GM18499 (cell line): ENCODE results near the gene MICAL2.

Experiments
- ATAC-seq: cut with Tn5 transposase; IDR thresholded peaks from one replicate; pipeline ENCODE4 v1.9.1; 2021; ENCODE audit warnings: moderate number of reproducible peaks; ENCODE audit not compliant: insufficient read depth, unreplicated experiment

Gene MICAL2

GRCh38 chr11:12147827-12148226 is 37.4 kb downstream of the MICAL2 start:
- no peak for ATAC-seq

DNA sequence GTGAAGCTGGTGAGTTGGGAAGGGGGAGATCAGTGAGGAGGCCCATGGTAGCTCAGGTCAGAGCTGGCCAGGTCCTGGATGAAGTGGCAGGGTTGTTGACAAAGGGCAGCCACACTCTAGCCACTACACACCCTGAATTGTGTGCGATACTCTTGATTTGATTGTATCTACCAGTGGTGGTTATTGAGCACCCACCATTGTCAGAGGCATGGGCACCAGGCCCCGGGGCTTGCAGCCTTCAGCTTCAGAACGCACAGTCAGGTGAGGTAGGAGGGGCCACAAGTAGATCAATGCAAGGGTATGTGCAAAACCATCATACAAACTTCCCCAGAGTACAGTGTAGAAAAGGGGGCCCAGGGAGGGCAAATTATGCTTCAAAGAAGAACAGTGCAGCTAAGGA is 38.1 kb downstream of the MICAL2 start:
- ATAC-seq, result no peak

DNA sequence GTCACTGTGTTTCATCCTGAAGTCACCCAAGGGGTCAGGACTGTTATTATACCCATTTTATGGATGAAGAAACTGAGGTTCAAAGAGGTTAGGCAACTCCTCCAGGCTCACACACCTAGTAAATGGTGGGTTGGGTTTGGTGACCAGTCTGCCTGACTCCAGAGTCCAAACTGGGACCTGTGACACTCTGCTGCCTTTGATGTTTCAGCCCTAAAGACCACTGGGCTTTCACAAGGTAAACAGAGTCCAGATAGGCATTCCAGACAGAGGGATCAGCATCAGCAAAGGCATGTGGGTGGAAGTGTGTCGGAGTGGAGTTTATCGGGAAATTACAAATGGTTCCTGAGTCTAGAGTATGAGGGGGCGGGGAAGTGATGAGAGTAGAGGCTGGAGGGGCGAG is 38.5 kb downstream of the MICAL2 start:
- no peak for ATAC-seq

- ATAC-seq, result no peak
Observed at GRCh38 chr11:12149672-12150225, 39.4 kb downstream of the MICAL2 start.

DNA sequence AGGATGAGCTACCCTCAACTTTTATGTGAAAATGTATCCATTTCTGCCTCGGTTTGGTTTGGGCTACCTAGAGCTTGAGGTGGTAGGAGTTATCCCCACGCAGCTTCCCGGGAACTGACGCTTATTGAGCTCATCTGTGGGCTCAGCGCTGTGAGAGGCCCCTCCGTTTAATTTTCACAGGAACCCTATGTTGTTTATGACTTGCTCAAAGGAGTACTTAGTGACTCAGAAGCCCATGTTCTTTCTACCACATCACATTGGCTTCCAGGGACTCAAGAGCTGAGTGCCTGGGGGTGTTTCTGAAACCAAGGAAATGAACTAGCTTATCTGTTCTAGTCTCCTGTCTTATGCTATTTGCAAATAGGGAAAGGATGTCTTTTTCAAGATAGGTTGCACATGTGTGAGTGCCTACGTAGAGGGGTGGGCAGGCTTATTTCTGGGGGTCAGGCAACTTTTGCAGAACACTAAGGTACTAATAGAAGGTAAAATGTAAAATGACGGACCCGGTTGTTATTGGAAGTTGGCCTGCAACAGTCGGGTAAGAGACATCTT is 40.5 kb downstream of the MICAL2 start:
- ATAC-seq, result no peak

DNA sequence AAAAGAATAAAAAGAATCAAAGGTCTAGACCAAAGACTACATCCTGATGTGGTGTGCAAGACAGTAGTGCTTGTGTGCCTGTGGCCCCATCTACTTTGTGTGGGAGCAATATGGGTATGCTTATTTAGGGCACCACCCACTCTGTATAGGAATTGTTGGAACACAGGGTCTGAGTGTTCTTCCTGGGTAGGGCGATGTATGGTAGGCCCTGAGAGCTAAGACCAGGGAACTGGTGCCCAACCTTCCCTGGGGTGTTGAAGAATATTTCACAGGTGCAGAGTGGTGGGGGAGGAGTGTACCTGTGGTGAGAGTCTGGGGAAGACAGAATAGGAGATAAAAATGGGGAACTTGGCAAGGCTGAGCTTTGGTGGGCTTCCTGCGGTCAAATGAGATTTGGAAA is 41.9 kb downstream of the MICAL2 start:
- ATAC-seq, result no peak

- ATAC-seq, result no peak
Observed at GRCh38 chr11:12154871-12155668, 44.7 kb downstream of the MICAL2 start.

- ATAC-seq, result no peak
Observed at GRCh38 chr11:12155696-12156095, 45.3 kb downstream of the MICAL2 start.

DNA sequence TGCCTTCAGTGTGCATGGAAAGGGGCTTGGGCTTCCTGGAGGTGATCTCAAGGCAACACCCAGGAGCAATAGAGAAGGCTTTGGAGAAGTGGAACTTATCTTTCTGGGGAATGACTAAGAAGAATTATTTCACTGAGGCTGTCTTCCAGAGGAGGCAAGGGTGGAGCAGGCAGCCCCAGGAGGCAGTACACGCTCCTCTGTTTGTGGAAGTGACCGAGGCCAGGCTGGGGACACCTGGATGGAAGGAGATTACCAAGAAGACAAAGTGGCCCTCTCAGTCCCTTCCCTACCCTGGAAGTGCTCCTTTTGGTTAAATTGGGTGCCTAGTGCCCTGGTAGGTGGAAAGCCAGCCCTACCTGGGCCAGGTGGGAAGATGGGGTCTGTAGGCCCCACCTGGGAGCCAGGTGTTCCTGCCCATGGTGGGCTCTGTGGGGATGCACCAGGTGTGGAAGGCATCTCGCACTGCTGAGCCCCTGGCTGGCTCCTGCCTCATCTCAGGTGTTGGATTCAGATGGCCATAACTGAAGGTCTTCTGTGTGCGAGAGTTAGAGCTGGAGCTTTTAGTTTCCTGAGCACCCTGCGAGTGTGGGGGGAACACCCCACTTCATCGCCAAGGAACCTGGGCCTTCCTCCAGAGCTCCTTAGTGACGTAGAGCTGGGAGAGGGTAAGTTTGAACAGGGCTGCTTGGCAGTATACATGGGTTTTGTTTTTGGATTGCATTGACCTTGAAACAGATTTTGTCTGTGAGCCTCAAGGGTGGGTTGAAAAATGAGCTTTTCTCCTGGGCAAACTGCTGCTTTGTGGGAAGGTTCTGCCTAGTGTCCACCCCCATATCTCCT is 46.1 kb downstream of the MICAL2 start:
- no peak for ATAC-seq

- no peak for ATAC-seq
Observed at GRCh38 chr11:12157241-12157661, 46.9 kb downstream of the MICAL2 start.

- no peak for ATAC-seq
Observed at GRCh38 chr11:12158909-12159308, 48.5 kb downstream of the MICAL2 start.

DNA sequence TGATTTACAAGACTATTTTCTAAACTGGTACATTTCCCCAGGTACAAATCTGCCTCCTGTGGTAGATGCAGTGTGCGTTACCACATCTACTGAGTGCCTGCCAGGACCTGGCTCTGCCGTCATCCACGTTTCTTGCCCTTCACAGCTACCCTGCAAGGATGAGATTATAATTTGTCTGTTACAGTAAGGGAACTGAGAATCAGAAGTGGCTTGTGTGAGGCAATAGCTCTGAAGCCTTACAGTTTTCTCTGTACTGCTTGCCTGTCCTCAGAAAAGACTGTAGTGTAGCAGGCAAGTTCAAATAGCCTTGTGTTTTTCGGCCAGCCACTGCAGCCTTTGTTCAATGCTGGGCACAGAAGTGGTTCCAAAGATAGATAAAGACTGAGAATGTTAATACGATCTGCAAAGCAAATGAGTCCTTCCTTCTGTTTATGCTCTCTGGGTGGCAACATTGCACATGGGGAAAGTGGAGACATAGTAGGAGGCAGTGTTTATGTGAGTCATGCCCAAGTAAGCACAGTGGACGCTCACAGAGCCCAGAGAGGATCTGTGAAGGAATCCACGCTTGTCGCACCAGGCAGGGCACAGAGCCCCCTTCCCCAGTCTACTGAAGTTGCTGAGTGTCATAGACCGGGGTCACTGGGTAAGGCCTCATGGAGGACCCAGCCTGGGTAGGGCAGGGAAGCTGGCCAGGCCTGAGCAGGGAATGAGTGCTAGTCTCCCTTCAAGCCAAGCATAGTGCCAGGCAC is 49.1 kb downstream of the MICAL2 start:
- ATAC-seq, result no peak

DNA sequence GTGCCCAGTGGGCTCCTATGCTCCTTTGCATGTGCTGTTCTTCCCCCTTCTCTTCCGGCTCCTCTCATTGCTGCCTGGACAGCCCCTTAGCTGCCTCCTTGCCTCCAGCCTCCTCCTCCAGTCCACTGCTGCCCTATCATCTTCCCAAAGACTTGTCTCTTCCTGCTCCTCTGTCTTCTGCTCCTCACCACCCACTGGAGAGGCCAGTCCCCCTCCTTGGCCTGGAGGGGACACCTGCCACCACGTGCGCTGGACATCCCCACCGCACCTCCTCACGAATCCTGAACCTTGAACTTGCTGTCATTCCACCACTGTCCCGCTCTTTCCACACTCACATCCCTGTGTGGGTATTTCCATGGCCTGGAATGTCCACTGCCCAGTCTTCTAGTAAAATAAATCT is 49.8 kb downstream of the MICAL2 start:
- ATAC-seq, result no peak

DNA sequence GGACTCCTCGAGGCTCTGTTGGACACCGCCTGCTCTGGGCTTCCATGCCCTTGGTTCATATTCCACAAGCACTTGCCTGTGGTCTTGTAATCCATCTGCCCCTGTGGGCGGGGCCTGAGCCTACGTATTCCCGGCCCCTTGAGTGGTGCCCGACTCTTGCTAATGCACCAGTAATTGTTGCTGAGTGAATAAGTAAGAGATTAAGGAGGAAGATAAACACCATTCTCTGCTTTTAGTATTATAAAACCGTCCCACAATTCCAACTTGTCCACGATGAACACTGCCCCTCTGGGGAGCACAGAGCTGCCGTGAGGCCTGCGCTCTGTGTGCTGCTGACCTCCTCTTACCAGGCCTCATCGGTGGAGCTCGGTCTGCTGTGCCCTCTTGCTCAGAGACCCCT is 50.3 kb downstream of the MICAL2 start:
- no peak for ATAC-seq

DNA sequence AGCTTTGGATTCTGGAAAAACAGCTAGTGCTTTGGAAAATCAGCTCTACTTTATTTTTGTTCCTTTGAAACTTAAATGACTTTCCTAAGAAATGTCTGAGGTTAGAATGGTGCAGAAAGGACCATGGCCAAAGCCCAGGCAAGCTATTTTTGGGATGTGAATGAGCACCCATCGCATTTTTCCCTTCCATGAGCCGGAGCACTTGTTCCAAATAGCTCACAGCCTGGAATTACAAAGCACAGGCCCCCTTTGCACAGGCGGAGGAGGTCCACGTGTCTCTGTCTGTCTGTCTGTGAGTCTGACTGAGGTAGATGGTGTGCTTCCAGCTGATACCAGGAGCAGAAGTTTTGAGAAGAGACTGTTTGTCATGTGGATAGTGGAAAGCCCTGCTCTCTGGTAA is 50.7 kb downstream of the MICAL2 start:
- no peak for ATAC-seq

DNA sequence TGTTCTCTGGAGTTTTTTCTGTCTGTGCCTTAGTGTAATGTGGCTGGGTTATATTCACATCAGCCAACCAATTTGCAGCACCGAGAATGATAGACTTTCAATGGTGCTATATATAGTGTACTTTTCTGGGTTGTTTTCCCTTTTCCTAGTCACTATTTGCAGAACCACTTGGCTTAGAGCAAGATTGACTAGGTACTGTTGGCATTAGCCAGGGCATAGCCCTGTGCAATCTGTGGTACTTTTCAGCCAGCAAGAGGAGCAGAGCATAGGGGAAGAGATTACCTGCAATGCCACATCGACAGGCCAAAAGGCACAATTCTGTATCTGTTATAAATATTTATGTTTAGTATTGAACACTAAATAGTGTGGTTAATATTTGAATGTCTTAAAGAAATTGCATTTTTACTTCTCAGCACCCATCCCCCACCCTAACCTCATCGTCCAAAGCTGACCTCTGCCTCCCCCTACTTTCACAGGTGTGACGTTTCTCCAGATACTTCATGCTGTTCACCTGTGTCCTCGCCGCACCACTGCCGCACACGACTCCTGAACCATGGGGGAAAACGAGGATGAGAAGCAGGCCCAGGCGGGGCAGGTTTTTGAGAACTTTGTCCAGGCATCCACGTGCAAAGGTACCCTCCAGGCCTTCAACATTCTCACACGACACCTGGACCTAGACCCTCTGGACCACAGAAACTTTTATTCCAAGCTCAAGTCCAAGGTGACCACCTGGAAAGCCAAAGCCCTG is 51.4 kb downstream of the MICAL2 start:
- ATAC-seq, result no peak

GRCh38 chr11:12162652-12163051 is 52.3 kb downstream of the MICAL2 start:
- ATAC-seq, result no peak

- ATAC-seq, result no peak
Observed at GRCh38 chr11:12163181-12163941, 53.0 kb downstream of the MICAL2 start.
